NK-92 (cell line): ENCODE measurements around the gene SLC30A1.

Source experiments
- DNase-seq: peaks from one replicate; lab custom pipeline; 2025; ENCODE audit not compliant: unreplicated experiment; lab: John Stamatoyannopoulos, UW

The SLC30A1 gene

DNA sequence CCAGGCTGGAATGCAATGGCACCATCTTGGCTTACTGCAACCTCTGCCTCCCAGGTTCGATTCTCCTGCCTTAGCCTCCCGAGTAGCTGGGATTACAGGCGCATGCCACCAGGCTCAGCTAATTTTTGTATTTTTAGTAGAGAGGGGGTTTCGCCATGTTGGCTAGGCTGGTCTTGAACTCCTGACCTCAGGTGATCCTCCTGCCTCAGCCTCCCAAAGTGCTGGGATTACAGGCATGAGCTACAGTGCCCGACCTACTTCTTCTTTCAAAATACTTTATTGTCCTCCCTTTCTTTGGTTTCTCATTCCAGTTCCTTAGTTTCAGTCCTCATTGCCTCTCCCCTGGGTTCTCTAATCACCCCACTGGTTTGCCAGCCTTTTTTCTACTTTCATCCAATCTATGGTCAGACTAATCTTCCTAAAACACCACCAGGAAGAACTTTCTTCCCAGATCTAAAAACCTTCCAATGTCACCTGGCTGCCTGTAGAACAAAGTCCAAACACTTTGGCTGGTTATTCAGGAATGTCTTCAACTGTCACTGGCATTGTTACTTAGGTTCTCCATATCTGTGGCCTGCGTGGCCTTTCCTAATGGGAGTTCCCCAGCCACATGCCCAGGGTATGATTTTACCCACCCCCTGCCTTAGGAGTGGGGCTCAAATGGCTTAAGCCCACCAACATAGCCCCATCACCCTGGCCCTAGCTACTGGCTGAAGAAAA, 29.0 kb upstream of the SLC30A1 start:
- no peak for DNase-seq

DNA sequence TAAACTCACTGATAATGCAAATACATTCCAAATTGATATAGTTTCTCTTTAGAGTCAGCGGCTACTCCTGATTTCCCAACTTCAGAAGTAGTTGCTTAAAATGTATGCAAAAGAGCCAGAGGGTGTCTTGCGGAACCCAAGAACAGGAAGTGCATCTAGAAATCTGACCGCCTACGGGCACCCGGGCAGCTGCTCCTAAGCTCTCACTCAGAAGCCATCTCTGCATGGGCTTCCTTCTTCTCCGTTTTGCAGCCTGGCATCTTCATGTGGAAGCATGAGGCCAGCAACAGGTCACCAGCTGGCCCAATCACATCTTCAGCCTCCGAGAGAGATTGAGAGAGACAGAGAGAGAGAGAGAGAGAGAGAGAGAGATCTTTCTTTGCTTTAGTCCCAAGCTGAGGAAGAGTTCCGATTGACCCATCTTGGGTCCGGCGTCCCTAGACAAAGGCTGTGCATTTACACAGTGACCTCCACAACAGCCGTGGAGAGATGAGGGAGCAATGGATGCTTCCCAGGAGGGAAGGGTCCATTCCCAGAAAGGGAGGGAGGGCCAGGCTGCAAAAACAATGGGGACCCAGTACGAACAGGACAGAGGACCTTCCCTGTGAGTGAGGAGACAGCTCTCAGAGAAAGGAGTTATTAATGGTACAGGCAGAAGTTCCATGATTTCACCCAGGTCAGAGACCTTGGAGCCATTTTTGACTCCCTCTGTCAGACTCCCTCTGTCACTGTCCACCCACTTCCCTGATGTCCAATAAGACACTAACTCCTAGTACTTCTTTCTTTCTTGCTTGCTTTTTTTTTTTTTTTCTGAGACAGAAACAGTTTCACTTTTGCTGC, 28.2 kb upstream of the SLC30A1 start:
- no peak for DNase-seq

DNA sequence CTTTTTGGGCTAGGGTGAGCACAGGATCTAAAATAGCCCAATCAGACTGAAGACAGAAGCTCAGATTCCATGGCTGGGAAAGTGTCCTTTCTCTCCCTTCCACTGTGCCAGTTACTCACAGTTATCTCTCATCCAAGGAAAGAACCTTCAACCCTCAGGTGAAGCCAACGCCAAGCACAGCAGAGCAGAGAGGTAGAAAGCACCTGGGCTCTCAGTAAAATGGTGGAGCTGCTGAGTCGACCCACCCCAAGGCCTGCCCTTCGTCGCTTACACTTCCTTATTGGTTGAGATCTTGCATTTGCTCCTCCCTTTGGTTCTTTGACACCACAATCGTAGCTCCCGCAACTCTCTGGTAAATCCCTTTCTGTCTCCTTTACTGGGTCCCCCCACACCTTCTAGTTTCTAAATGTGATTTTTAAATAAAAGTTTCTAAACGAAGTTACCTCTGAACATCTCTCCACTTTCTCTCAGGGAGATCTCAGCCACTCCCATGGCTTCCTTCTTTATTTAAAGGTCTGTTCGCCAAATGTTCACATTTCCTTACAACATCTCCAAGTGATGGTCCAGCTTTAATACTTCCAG, 27.5 kb upstream of the SLC30A1 start:
- no peak for DNase-seq

DNA sequence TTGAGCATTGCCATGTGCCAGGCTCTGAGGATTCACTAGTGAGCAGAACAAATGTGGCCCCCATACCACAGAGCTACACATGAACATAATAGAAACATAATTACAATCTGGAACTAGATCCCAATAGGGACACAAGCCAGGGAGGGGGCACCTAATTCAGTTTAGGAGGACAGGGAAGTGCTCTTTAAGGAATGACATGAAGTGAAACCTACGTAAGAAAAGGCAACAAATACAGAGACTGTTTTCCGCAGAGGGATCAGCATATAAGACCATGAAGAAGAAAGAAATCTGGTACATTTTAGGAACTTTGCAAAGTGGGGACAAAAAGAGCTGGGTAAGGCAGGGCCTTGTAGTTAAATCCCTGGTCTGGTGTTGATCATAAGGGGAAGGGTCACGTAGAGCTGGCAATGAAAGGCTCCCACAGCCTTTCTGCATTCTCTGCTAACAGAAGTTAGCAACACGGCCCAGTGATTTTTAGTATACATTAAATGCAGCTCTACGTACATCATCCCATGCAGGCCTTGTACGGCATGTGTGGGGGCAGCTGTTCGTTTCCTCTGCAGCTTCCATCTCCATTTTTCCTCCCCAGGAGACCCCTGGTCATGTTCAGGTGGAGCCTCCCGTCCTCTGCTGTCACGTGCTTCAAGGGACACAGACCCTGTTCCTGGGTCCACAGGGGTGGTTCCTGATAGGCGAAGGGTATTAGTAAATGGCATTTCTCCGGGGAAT, 26.8 kb upstream of the SLC30A1 start:
- no peak for DNase-seq

DNA sequence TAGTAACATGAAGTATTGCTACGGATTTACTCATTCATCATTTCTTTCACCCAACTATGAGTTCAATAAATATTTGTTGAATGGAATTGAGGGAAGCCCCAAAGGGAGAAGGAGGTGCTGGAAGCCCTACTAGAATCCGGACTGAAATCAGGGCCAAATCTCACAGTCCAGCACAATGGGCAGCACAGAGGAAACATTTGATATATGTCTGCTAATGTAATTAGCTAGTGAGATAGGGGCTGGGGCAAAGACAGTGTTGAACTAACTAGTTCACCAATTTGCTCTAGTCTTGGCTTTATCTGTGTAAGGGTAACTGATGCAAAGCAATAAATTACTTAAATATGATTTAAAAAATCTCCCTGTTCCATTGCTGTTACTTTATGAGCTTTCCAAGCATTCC, 26.1 kb upstream of the SLC30A1 start:
- DNase-seq = no peak

DNA sequence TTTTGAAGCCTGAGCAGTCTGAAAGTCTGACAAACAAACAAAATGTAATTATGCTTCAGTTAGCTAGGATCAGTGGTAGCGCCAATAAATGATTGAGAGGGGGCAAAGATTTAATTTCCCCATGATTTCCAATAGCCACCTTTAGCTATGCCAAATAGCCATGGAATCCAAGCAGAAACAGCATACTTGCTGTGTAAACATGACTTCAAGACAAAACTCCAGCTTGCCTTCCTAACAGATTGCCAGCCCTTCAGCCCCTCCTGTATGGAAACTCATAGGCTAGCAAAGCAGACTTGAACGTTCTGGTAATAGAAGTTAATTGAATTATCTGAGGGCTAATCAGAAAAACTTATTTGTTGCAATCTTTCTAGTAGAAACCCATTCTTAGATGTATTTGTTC, 25.6 kb upstream of the SLC30A1 start:
- no peak for DNase-seq

DNA sequence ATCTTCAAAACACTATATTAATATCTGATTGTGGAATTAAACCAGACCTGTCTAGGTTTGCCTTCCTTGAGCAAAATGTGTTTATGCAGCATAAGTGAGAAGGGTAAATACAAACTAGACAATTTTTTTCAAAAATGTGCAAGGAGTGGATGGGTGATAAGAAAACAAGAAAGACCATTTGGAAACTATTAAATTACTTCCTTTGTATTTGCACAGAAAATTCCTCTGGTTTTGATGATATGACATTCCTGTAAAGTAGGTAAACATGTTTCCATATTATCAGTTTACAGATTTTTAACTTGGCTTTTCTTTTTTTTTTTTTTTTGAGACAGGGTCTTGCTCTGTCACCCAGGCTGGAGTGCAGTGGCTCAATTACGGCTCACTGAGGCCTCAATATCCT, 24.8 kb upstream of the SLC30A1 start:
- no peak for DNase-seq

DNA sequence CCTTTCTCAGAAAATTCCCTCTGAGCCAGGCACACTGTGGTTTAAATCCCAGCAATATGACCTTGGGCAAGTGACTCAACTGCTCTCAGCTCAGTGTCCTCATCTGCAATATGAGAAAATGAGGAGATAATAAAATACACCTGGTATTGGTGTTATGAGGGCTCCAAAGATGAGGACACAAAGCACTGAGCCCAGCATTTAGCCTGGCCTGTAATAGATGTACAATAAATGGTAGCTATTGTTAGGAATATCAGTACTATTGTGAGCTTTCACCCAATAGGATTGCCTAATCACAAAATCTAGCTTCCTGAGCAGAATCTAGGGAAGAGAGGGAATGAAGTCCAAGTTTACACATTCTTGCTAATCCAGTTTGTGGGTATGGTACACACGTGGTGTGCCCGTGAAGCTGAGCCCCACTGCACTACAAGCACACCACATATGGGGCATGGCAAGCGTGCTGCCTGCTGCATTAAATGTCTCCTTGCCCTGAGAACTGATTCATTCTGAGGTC, 24.3 kb upstream of the SLC30A1 start:
- no peak for DNase-seq

DNA sequence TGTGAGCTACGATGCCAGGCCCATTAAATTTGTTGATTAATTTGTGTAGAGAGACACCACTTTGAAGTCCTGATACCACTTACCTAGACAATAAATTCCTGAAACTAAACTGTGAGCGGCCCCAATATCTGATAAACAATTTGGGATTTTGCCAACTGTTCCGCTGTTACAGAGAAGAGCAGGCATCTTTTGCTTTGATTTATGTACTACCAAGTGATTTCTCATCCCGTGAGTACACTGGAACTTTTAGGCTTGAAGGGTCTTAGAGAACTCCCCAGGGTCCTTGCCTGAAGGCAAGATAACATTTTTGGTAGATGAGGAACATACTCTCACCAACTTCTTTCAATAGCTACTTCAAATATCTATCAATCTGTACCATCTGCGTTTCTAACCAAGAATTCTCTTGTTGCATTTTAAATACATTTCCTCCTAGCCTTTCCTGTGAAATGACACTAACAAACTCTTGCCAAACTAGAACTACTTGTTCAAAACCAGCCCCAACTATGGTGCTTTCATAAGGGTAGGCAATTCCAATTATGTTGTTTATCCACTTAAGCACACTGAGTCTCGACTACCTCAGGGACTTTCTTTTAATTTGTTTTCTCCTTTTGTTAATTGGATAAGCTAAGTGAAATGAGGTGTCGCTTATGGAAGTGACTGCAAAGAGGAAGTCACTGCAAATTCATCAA, 23.2 kb upstream of the SLC30A1 start:
- no peak for DNase-seq

DNA sequence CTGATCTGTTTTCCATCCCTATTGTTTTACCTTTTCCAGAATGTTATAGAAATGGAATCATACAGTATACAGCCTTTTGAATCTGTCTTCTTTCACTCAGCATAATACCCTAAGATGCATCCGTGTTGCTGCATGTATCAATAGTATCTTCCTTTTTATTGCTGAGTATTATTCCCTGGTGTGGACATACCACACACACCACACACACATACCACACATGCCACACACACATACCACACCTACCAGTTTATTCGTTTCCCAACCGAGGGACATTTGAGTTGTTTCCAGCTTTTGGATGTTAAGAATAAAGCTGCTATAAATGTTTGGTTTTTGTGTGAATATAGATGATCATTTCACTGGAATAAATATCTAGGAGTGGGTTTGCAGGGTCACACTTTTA, 22.2 kb upstream of the SLC30A1 start:
- no peak for DNase-seq

DNA sequence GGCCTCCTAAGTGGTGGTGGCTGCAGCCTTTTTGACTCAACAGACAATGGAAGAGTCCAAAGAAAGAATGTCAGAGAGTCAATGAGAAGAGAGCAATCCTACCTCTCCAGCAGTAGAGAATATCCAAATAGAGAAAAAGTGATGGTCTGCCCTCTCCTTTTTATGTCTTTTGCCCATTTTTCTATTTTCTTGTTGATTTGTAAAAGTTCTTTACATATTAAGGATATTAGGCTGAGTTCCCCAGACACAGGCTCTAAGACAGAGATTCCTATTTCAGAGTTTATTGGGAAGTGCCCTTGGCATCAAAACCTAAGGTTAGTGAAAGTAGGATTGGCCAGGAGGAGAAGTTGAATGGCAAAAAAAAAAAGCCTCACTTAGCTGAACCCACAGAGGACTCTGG, 20.3 kb upstream of the SLC30A1 start:
- DNase-seq = no peak

DNA sequence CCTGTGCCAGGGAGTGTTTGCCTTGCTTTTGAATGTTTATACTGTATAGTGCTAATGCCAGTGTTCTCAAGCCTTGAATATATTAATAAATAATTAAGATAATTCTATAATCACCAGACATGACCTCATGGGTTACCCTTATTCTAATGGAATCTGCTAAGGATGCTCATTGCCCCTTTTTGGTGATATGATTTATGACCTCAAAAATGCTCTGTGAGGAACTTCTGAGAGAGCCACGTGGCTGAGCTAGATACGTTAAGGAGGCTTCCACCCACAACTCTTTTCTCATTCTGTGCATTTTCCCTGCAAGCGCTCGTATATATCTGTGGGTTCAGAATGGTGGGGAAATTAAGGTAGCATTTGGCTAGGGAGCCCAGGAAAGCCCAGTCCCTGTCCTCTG, 19.6 kb upstream of the SLC30A1 start:
- no peak for DNase-seq

DNA sequence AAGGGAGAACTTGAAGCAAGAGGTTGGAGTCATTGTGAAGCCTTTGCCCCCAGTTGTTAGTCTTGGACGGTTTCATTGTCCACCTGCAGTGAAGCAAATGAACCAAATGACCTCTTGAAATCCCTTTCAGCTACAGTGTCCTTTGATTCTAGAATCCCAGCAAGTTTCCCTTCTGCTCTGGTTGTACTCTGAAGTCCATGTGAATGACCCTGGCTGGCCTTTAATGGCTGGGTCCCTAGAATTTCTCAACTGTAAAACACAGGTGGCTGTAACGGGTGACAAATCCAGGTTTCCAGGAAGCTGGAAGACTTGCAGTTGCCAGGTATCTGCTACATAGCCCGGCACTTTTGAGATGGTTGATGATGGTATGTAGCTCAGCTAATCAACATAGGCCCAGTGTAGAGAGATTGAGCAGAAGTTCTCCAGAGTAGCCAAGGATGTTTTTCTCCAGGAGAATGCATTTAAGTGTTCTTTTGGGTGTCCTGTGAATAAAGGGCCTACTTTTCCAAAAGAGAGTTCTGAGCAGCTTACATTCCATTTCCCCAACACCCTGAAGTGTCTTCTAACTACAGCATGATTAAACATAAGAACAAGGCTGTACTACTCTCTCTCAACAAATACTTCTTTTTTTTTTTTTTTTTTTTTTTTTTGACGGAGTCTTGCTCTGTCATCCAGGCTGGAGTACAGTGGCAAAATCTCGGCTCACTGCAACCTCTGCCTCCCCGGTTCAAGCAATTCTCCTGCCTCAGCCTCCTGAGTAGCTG, 17.6 kb upstream of the SLC30A1 start:
- DNase-seq = no peak

DNA sequence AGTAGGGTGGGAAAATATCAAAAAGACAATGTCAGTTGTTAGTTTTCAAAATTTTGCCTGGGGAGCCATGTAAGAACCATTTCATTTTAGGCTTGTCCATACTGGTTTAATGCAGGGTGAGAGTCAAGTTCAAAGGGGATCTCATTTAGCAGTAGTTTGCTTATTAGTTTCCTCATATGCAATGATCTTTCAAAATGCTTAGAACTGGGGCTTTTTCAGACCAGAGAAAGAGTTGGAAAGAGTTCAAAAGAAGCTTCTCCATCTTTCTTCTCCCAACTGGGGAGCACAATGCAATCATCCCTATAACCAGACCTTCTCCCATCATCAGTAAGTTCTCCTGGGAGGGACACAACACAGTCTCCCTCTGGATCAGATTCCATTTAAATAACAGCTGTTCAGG, 16.5 kb upstream of the SLC30A1 start:
- no peak for DNase-seq

DNA sequence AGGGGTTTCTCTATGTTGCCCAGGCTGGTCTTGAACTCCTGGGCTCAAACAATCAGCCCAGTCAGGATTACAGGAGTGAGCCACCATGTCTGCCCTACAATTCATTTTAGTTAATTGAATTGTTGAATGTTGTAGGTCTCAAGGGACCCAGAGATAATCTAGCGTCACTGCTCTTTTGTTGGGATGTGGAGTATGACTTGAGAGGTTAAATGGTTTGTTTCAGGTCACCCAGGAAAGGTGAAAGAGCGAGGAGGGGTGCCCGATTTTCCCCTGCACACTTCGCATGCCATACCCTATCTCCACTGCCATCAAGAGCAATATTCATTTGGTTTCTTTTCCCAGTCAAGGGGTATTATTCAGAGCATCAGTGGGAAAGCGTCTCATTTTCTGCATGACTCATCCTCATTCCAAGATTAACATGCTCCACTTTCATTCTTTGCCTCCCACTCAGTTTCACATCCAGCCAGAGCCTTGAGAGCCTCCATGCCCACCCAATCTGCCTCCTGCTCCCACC, 13.1 kb upstream of the SLC30A1 start:
- no peak for DNase-seq

DNA sequence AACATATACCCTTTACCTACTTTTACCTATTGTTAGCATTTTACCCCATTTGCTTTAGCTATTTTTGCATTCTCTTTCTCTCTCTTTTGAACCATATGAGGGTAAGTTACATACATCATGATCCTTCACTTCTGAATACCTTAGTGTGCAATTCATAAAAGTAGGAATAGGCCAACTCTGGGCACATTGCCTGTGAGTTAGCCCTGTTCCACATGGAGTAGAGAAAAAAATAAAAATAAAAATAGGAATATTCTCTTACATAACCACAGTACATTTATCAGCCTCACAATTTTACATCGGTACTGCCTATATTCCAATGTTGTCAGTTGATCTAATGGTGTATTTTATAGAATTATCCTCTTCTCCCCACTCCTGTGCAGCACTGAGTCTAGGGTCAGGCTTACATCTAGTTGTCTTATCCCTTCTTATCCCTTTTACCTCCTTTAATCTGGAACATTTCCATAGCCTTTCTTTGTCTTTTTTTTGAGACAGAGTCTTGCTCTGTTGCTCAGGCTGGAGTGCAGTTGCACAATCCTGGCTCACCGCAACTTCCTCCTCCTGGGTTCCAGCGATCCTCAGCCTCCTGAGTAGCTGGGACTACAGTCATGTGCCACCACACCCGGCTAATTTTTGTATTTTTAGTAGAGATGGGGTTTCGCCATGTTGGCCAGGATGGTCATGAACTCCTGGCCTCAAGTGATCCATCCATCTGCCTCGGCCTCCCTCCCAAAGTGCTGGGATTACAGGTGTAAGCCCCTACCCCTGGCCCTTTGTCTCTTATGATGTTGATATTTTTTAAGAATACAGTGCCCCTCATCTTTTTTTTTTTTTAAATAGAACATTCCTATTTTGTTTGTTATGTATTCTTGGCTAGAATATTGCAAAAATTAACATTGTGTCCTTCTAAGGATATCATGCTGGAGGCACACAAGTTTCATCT, 11.1 kb upstream of the SLC30A1 start:
- DNase-seq = no peak

DNA sequence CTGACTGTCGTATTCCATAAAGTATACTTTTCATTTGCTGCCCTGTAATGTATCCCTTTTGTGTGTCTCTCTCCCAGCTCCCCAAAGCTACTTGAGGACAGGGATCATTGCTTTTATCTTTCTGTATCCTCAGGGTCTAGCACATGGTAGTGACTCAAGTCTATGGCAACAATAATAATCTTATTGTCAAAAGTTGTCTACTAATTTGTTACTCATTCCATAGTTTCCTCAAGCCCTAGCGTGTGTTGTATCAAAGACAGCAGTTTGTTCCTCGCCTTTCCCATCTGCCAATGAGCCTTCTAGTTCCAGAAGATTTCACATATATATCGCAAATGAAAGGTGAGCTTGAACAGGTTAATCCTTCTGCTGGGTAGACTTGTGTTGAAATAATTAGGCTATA, 9.8 kb upstream of the SLC30A1 start:
- DNase-seq = no peak

DNA sequence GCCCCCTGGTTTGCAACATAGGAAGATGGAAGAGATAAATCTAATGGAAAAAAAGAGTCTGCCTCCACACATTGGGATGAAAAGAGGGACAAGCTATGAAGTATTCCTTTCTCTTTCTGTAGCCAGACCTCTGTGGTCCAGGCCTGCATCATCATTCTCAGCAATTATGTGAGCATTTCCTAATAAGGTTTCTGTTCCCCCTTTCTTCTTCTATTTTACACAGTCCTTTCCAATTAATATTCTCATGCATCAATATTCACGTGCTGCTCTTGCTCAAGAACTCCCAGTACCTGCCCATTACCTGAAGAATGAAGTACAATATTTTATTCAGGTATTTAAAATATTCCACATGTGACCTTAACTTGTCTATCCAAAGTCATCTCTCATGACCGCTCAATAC, 8.2 kb upstream of the SLC30A1 start:
- no peak for DNase-seq

DNA sequence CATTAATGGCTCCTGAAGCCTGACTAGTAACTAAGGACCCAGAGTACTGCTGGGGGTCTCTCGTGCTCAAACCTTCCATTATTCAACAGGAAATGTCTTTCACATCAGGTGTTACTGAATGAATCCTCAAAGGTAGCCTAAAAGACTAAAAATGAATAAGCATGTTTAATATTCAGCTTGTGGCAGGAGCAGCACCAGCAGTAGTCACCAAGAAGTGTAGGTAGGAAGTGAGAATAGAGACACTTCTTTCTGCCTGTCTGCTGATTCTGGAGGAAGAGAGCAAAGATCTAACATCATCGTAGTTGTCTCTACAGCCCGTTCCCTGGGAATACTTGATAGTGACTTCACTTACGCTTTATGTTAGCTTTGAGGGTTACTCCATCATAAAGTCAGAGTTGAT, 7.6 kb upstream of the SLC30A1 start:
- DNase-seq = no peak
